ENCODE data around the gene SH2D2A. TPM values are rescaled to one million over a fixed set of nuclear protein-coding genes. Genes with fewer than 3 reads are reported as not detected.

Gene SH2D2A
- polyA plus RNA-seq, 1 donor from 2014 or later: not detected

GRCh38 chr1:156788136-156788535 lies 28.5 kb downstream of the SH2D2A start:
- Histone ChIP-seq H3K36me3 (ENCODE audit: insufficient read depth, low read length) (peaks cover 8% of the 10 kb centered on the region), H3K4me3 (ENCODE audit: low read length) (no peak overlapping the region), H3K27ac (ENCODE audit: low read length) (no peak overlapping the region), H3K9me2 (ENCODE audit: insufficient read depth, low read length) (no peaks in the 10 kb centered on the region), H3K9me3 (ENCODE audit: low read length) (no peaks in the 10 kb centered on the region), H3K79me2 (replicated peaks; ENCODE audit: insufficient read depth, low read length) (peaks cover 3% of the 10 kb centered on the region), H4K20me1 (ENCODE audit: insufficient read depth) (no peaks in the 10 kb centered on the region), H3K9ac (ENCODE audit: low read length) (no peak overlapping the region), H3F3A (ENCODE audit: insufficient read depth, low read length, poor library complexity, severe bottlenecking) (no peaks in the 10 kb centered on the region), H3K4me2 (ENCODE audit: low read length) (no peak overlapping the region), H3K27me3 (ENCODE audit: insufficient read depth, low read depth, low read length) (no peaks in the 10 kb centered on the region), H2AFZ (ENCODE audit: low read depth, low read length) (no peak overlapping the region)
- no peak for TF ChIP-seq REST (IDR thresholded peaks at IDR 0.05; ENCODE audit: borderline replicate concordance)

- Histone ChIP-seq H2AFZ (ENCODE audit: low read depth, low read length) (no peak overlapping the region), H3F3A (ENCODE audit: insufficient read depth, low read length, poor library complexity, severe bottlenecking) (no peaks in the 10 kb centered on the region), H3K9me3 (ENCODE audit: low read length) (no peaks in the 10 kb centered on the region), H4K20me1 (ENCODE audit: insufficient read depth) (no peaks in the 10 kb centered on the region), H3K36me3 (ENCODE audit: insufficient read depth, low read length) (peaks cover 8% of the 10 kb centered on the region), H3K4me2 (ENCODE audit: low read length) (no peak overlapping the region), H3K9ac (ENCODE audit: low read length) (no peak overlapping the region), H3K27me3 (ENCODE audit: insufficient read depth, low read depth, low read length) (no peaks in the 10 kb centered on the region), H3K79me2 (replicated peaks; ENCODE audit: insufficient read depth, low read length) (peaks cover 3% of the 10 kb centered on the region), H3K4me3 (ENCODE audit: low read length) (no peak overlapping the region), H3K9me2 (ENCODE audit: insufficient read depth, low read length) (no peaks in the 10 kb centered on the region), H3K27ac (ENCODE audit: low read length) (no peak overlapping the region)
- TF ChIP-seq POLR2AphosphoS5 (IDR thresholded peaks at IDR 0.05) (no peak), REST (IDR thresholded peaks at IDR 0.05; ENCODE audit: borderline replicate concordance) (no peak), EP300 (conservative IDR thresholded peaks at IDR 0.05; ENCODE audit: poor library complexity, severe bottlenecking) (no peak), CTCF (IDR thresholded peaks at IDR 0.05; ENCODE audit: poor library complexity, severe bottlenecking) (no peak), SMC3 (conservative IDR thresholded peaks at IDR 0.05; ENCODE audit: poor library complexity) (no peak), MXI1 (conservative IDR thresholded peaks at IDR 0.05; ENCODE audit: poor library complexity, severe bottlenecking) (no peak), TAF1 (IDR thresholded peaks at IDR 0.05; ENCODE audit: low read depth) (no peak), EZH2 (IDR thresholded peaks at IDR 0.05; ENCODE audit: borderline replicate concordance, insufficient read depth, low read length, poor library complexity, severe bottlenecking) (no peak), RAD21 (conservative IDR thresholded peaks at IDR 0.05) (no peak)
Measured at GRCh38 chr1:156786640-156787039, 30.0 kb downstream of the SH2D2A start.
